ENCODE measurements around the gene MBNL2. TPM values are rescaled to one million over a fixed set of nuclear protein-coding genes. Genes with fewer than 3 reads are reported as not detected.
A peak's percentile ranks its signal among the peaks of the same experiment; 100 is the strongest.

The MBNL2 gene
- total and polyA plus RNA-seq, 2 experiments from 2014 or later, result 27.4 to 97.9 TPM

- H4K20me1 ChIP-seq (ENCODE audit: insufficient read depth, poor library complexity, severe bottlenecking), result peaks cover 13% of the 10 kb centered on the region
- no peaks in the 10 kb centered on the region for H3K9me2 ChIP-seq (replicated peaks; ENCODE audit: insufficient read depth)
- H2AFZ ChIP-seq, result no peak overlapping the region
- peak overlapping the region; percentile 17 for H3K4me2 ChIP-seq
- H3K79me2 ChIP-seq, result peaks cover 81% of the 10 kb centered on the region
- peak overlapping the region; percentile 33 for H3K27ac ChIP-seq
- WGBS (ENCODE audit: low lambda C conversion rate, missing lambda C conversion rate), result 73% methylated on average over 7 of the region's 7 CpGs
- DNase-seq (ENCODE audit: low spot score), result no peak
- no peak overlapping the region for H3K4me3 ChIP-seq
- H3K27me3 ChIP-seq, result no peaks in the 10 kb centered on the region
- H3K9me3 ChIP-seq (ENCODE audit: low read depth), result no peaks in the 10 kb centered on the region
- TF ChIP-seq CTCF (IDR thresholded peaks at IDR 0.05; ENCODE audit: poor library complexity), result no peak
- TF ChIP-seq EZH2 (IDR thresholded peaks at IDR 0.05; ENCODE audit: borderline replicate concordance), result no peak
- TF ChIP-seq EZH2phosphoT487 (IDR thresholded peaks at IDR 0.05; ENCODE audit: low read depth, severe bottlenecking, unreplicated experiment), result no peak
- H3K4me1 ChIP-seq (ENCODE audit: insufficient read depth), result peaks cover 28% of the 10 kb centered on the region
- H3K36me3 ChIP-seq (replicated peaks; ENCODE audit: insufficient read depth, low read depth), result no peaks in the 10 kb centered on the region
These were observed 85.2 kb downstream of the MBNL2 start for GRCh38 chr13:97307118-97307881.

- no peak overlapping the region for H2AFZ ChIP-seq
- TF ChIP-seq EZH2phosphoT487 (IDR thresholded peaks at IDR 0.05; ENCODE audit: low read depth, severe bottlenecking, unreplicated experiment) (no peak), EZH2 (IDR thresholded peaks at IDR 0.05; ENCODE audit: borderline replicate concordance) (no peak), CTCF (IDR thresholded peaks at IDR 0.05; ENCODE audit: poor library complexity) (no peak)
- H3K9me3 ChIP-seq (ENCODE audit: low read depth), result no peaks in the 10 kb centered on the region
- H3K36me3 ChIP-seq (replicated peaks; ENCODE audit: insufficient read depth, low read depth), result no peaks in the 10 kb centered on the region
- no peaks in the 10 kb centered on the region for H3K9me2 ChIP-seq (replicated peaks; ENCODE audit: insufficient read depth)
- H3K27ac ChIP-seq, result peak overlapping the region; percentile 61
- no peak for DNase-seq (ENCODE audit: low spot score)
- H3K4me1 ChIP-seq (ENCODE audit: insufficient read depth), result peaks cover 28% of the 10 kb centered on the region
- peak overlapping the region; percentile 17 for H3K4me2 ChIP-seq
- WGBS (ENCODE audit: low lambda C conversion rate, missing lambda C conversion rate), result 63% methylated on average over 3 of the region's 3 CpGs
- H3K79me2 ChIP-seq, result peaks cover 81% of the 10 kb centered on the region
- H3K27me3 ChIP-seq, result no peaks in the 10 kb centered on the region
- no peak overlapping the region for H3K4me3 ChIP-seq
- H4K20me1 ChIP-seq (ENCODE audit: insufficient read depth, poor library complexity, severe bottlenecking), result peaks cover 13% of the 10 kb centered on the region
These were observed 85.9 kb downstream of the MBNL2 start for GRCh38 chr13:97307882-97308624.

GRCh38 chr13:97308735-97309429, 86.7 kb downstream of the MBNL2 start:
- DNase-seq (ENCODE audit: low spot score), result no peak
- peaks cover 84% of the 10 kb centered on the region for H3K79me2 ChIP-seq
- no peak overlapping the region for H2AFZ ChIP-seq
- no peak for TF ChIP-seq EZH2phosphoT487 (IDR thresholded peaks at IDR 0.05; ENCODE audit: low read depth, severe bottlenecking, unreplicated experiment)
- TF ChIP-seq CTCF (IDR thresholded peaks at IDR 0.05; ENCODE audit: poor library complexity), result no peak
- TF ChIP-seq EZH2 (IDR thresholded peaks at IDR 0.05; ENCODE audit: borderline replicate concordance), result no peak
- H3K4me2 ChIP-seq, result no peak overlapping the region
- no peaks in the 10 kb centered on the region for H3K27me3 ChIP-seq
- H3K27ac ChIP-seq, result peak overlapping the region; percentile 61
- H4K20me1 ChIP-seq (ENCODE audit: insufficient read depth, poor library complexity, severe bottlenecking), result peaks cover 10% of the 10 kb centered on the region
- H3K9me2 ChIP-seq (replicated peaks; ENCODE audit: insufficient read depth), result no peaks in the 10 kb centered on the region
- no peaks in the 10 kb centered on the region for H3K36me3 ChIP-seq (replicated peaks; ENCODE audit: insufficient read depth, low read depth)
- H3K9me3 ChIP-seq (ENCODE audit: low read depth), result no peaks in the 10 kb centered on the region
- H3K4me1 ChIP-seq (ENCODE audit: insufficient read depth), result peaks cover 28% of the 10 kb centered on the region
- WGBS (ENCODE audit: low lambda C conversion rate, missing lambda C conversion rate), result 86% methylated on average over 5 of the region's 5 CpGs
- no peak overlapping the region for H3K4me3 ChIP-seq
